ENCODE results near the gene ZNF853. TPM values are rescaled to one million over a fixed set of nuclear protein-coding genes. Genes with fewer than 3 reads are reported as not detected.

Gene ZNF853
- total RNA-seq, 6 experiments from 2014 or later: 0.20 to 0.98 (median 0.37) TPM

DNA sequence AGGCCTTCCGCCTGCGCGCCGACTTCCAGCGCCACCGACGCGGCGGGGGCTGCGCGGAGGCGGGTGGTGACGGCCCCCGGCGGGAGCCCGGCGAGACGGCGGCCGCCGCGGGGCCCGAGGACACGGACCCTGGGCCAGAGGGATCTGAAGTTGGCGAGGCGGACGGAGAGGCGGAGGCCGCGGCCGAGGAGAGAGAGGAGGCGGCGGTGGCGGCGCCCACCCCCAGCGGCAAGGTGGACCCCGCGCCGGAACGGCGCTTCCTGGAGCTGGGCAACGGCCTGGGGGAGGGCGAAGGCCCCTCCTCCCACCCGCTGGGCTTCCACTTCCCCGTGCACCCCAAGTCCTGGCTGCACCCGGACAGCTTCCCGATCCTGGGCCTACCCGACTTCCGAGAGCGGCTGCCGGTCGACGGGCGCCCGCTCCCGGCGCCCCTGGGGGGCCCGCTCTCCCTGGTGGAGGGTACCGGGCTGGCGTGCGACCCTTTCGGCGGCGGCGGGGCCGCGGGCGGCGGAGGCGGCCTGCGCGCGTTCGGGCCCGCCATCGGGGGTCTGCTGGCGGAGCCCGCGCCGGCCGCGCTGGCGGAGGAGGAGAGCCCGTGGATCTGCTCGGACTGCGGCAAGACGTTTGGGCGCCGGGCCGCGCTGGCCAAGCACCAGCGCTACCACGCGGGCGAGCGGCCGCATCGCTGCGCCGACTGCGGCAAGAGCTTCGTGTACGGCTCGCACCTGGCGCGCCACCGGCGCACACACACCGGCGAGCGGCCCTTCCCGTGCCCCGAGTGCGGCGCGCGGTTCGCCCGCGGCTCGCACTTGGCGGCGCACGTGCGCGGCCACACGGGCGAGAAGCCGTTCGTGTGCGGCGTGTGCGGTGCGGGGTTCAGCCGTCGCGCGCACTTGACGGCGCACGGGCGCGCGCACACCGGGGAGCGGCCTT is 37.9 kb downstream of the ZNF853 start:
- Histone ChIP-seq H3K27me3 (no peaks in the 10 kb centered on the region), H3K4me1 (no peaks in the 10 kb centered on the region), H3K4me3 (no peak overlapping the region), H3K27ac (no peak overlapping the region), H3K9me3 (no peaks in the 10 kb centered on the region), H3K36me3 (peaks cover 0 to 21% (median 8%) of the 10 kb centered on the region in 4 donors)
- 93% methylated on average over 24 of the region's 146 CpGs for WGBS (ENCODE audit: insufficient coverage, low coverage, low lambda C conversion rate, missing lambda C conversion rate)
- DNase-seq (no peak), ATAC-seq (no peak)
- intact Hi-C loops (cut with DNase I): no loop called here
- TF ChIP-seq, protein P1, sequence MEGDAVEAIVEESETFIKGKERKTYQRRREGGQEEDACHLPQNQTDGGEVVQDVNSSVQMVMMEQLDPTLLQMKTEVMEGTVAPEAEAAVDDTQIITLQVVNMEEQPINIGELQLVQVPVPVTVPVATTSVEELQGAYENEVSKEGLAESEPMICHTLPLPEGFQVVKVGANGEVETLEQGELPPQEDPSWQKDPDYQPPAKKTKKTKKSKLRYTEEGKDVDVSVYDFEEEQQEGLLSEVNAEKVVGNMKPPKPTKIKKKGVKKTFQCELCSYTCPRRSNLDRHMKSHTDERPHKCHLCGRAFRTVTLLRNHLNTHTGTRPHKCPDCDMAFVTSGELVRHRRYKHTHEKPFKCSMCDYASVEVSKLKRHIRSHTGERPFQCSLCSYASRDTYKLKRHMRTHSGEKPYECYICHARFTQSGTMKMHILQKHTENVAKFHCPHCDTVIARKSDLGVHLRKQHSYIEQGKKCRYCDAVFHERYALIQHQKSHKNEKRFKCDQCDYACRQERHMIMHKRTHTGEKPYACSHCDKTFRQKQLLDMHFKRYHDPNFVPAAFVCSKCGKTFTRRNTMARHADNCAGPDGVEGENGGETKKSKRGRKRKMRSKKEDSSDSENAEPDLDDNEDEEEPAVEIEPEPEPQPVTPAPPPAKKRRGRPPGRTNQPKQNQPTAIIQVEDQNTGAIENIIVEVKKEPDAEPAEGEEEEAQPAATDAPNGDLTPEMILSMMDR (IDR thresholded peaks at IDR 0.05): no peak
- no peak for TF ChIP-seq POLR2A (IDR thresholded peaks at IDR 0.05)

DNA sequence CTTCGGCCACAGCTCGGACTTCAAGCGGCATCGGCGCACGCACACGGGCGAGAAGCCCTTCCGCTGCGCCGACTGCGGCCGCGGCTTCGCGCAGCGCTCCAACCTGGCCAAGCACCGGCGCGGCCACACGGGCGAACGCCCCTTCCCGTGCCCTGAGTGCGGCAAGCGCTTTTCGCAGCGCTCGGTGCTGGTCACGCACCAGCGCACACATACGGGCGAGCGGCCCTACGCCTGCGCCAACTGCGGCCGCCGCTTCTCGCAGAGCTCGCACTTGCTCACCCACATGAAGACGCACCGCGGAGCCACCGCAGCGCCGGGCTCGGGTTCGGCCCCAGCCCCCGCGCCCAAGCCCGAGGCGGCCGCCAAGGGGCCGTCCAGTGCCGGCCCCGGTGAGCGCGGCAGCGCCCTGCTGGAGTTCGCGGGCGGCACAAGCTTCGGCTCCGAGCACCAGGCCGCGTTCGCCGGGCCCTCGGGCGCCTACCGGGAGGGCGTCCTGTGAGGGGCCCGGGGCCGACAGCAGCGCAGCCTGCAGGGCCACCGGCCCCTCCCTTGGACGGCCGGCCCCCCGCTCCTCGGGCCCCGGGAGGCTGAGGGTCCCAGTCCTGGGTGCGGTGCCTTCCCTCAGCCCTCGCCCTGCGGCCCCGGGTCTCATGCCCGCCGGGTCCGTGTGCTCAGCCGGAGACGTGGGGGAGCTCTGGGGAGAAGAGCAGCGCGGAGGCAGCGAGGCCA is 38.9 kb downstream of the ZNF853 start:
- Histone ChIP-seq H3K4me1 (no peaks in the 10 kb centered on the region), H3K27me3 (no peaks in the 10 kb centered on the region), H3K4me3 (no peak overlapping the region), H3K27ac (no peak overlapping the region), H3K9me3 (no peaks in the 10 kb centered on the region), H3K36me3 (peaks cover 0 to 21% (median 8%) of the 10 kb centered on the region in 4 donors)
- no peak for TF ChIP-seq POLR2A (IDR thresholded peaks at IDR 0.05)
- TF ChIP-seq, protein P1 (IDR thresholded peaks at IDR 0.05): no peak
- WGBS (ENCODE audit: insufficient coverage, low coverage, low lambda C conversion rate, missing lambda C conversion rate): 100% methylated on average over 1 of the region's 94 CpGs
- intact Hi-C loops (cut with DNase I): no loop called here
- ATAC-seq (no peak), DNase-seq (no peak)

DNA sequence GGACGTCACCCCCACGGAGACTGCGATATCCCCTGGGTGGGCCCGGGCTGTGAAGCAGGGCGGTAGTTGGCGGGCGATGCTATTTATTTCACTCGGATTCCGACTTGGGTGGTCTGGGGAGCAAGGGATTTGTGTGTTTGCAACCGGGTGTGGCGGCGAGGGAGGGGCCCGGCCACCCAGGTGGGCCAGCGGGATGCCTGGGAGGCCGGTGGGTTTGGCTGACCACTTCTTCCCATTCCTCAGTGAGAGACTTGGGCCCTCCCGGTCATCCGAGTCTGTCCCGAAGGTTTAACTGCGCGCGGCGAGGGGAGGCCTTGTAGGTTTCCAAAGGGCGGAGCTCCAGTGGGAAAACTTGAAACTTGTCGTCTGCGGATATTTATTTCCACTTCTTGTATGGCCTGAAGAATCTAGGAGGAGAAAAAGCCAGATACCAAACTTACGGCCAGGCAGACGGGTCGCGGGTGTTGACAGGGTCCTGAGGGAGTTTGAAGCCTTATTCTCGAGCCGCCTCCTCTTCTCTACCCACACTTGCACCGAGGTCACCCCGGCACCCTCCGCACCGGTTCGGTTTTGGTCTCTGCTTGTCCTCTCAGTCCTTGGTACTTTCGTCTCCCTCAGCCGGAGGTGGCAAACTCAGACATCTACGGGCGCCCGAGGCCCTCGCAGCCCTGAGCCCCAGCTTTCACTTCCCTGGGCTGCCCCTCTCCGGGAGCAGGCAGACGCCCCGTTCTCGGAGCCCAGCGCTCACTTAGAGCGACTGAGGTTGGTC is 39.6 kb downstream of the ZNF853 start:
- DNase-seq: no peak
- H3K36me3 ChIP-seq: peaks cover 0 to 21% (median 8%) of the 10 kb centered on the region in 4 donors
- H3K4me3 ChIP-seq: no peak overlapping the region
- no peaks in the 10 kb centered on the region for H3K9me3 ChIP-seq
- TF ChIP-seq, protein P1 (IDR thresholded peaks at IDR 0.05): no peak
- TF ChIP-seq POLR2A (IDR thresholded peaks at IDR 0.05): no peak
- H3K27ac ChIP-seq: no peak overlapping the region
- WGBS (ENCODE audit: insufficient coverage, low coverage, low lambda C conversion rate, missing lambda C conversion rate): 95% methylated on average over 25 of the region's 48 CpGs
- no peak for ATAC-seq
- H3K4me1 ChIP-seq: no peaks in the 10 kb centered on the region
- intact Hi-C loops (cut with DNase I): no loop called here
- H3K27me3 ChIP-seq: no peaks in the 10 kb centered on the region

DNA sequence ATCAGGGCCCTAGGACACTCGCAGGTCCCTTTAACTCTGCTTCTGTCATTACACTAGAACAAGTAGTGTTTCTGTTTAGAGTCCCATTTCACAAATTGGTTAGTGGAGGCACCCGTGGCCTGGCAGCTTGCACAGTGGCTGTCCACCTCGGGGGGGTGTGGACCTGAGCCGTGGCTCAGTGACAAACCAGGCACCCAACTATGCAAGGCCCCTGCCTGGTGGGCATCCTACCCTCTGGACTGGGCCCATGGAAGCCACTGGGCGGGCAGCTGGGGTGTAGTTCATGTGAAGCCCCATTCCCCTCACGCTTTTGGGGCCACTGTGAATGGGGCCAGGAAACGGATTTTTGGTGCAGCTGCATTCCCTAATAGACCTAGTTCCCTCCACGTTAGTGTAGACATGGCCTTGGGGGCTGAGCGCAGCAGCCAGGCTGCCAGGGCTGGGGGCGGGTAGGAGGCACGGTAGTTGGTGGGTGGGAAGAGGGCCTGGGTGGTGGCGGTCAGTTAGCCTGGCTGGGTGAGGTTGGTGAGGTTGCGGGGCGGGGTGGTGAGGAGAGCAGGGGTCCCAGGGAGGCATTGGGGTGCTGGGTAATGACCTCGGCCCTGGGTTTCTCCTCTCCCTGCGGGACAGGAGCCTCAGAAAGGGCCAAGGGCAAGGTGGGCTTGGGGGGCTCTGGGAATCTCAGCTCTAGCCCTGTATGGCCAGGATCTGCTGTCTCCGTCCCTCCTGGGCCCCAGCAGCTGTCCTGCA is 40.4 kb downstream of the ZNF853 start:
- TF ChIP-seq, protein P1 (IDR thresholded peaks at IDR 0.05): no peak
- TF ChIP-seq POLR2A (IDR thresholded peaks at IDR 0.05): no peak
- Histone ChIP-seq H3K4me1 (no peaks in the 10 kb centered on the region), H3K4me3 (no peak overlapping the region), H3K9me3 (no peaks in the 10 kb centered on the region), H3K27me3 (no peaks in the 10 kb centered on the region), H3K27ac (no peak overlapping the region), H3K36me3 (peaks cover 0 to 21% (median 8%) of the 10 kb centered on the region in 4 donors)
- 100% methylated on average over 4 of the region's 17 CpGs for WGBS (ENCODE audit: insufficient coverage, low coverage, low lambda C conversion rate, missing lambda C conversion rate)
- DNase-seq (no peak), ATAC-seq (no peak)
- intact Hi-C loops (cut with DNase I): no loop called here

Data from right lobe of liver (tissue), 6 donors.